ENCODE results near the gene RAB5A.
"Not testable (repeated sequence)": the region's sequence is repeated elsewhere in the genome, so short reads cannot be mapped to it uniquely, and the experiment has no call there.

The RAB5A gene

GRCh38 chr3:19946832-19947548 is at the start of gene RAB5A:
Gene RAB5A, plus strand, starts transcription at chr3:19947097. Its CDS starts 3,802 bp downstream, at chr3:19950899.
- peak; percentile 98 for DNase-seq (ENCODE audit: low spot score)

- DNase-seq (ENCODE audit: low spot score), result no peak
These were observed 48.2 kb upstream of the RAB5A start for GRCh38 chr3:19898721-19899120.

GRCh38 chr3:19899264-19899663 is 47.6 kb upstream of the RAB5A start:
- DNase-seq (ENCODE audit: low spot score), result no peak

GRCh38 chr3:19899833-19900232 is 47.1 kb upstream of the RAB5A start:
- not testable (repeated sequence) for DNase-seq (ENCODE audit: low spot score)

- DNase-seq (ENCODE audit: low spot score), result no peak
These were observed 45.6 kb upstream of the RAB5A start for GRCh38 chr3:19901337-19901736.

GRCh38 chr3:19901918-19902317 is 45.0 kb upstream of the RAB5A start:
- DNase-seq (ENCODE audit: low spot score), result no peak

GRCh38 chr3:19903649-19904048 is 43.2 kb upstream of the RAB5A start:
- DNase-seq (ENCODE audit: low spot score), result no peak

- no peak for DNase-seq (ENCODE audit: low spot score)
These were observed 39.4 kb upstream of the RAB5A start for GRCh38 chr3:19907523-19907922.

- no peak for DNase-seq (ENCODE audit: low spot score)
These were observed 35.4 kb upstream of the RAB5A start for GRCh38 chr3:19911452-19911851.

- no peak for DNase-seq (ENCODE audit: low spot score)
These were observed 29.7 kb upstream of the RAB5A start for GRCh38 chr3:19917167-19917566.

GRCh38 chr3:19920401-19921080 is 26.4 kb upstream of the RAB5A start:
- DNase-seq (ENCODE audit: low spot score), result no peak

GRCh38 chr3:19931180-19931692 is 15.7 kb upstream of the RAB5A start:
- peak; percentile 84 for DNase-seq (ENCODE audit: low spot score)

GRCh38 chr3:19931767-19932188 is 15.1 kb upstream of the RAB5A start:
- DNase-seq (ENCODE audit: low spot score), result peak; percentile 70

GRCh38 chr3:19932422-19932821 is 14.5 kb upstream of the RAB5A start:
- no peak for DNase-seq (ENCODE audit: low spot score)

GRCh38 chr3:19934098-19934566 is 12.8 kb upstream of the RAB5A start, which contains the start of gene EFHB:
Gene EFHB, minus strand, starts transcription at chr3:19934217. Its CDS starts 199 bp downstream, at chr3:19934018.
- peak; percentile 9 for DNase-seq (ENCODE audit: low spot score)

- DNase-seq (ENCODE audit: low spot score), result peak; percentile 54
These were observed 9.2 kb upstream of the RAB5A start for GRCh38 chr3:19937459-19938294.

GRCh38 chr3:19938295-19938627 is 8.6 kb upstream of the RAB5A start:
- DNase-seq (ENCODE audit: low spot score), result no peak

- DNase-seq (ENCODE audit: low spot score), result no peak
These were observed 6.3 kb upstream of the RAB5A start for GRCh38 chr3:19940643-19941042.

- no peak for DNase-seq (ENCODE audit: low spot score)
These were observed 1.4 kb upstream of the RAB5A start for GRCh38 chr3:19945534-19945933.

GRCh38 chr3:19945969-19946831 is 697 bp upstream of the RAB5A start:
- no peak for DNase-seq (ENCODE audit: low spot score)

- DNase-seq (ENCODE audit: low spot score), result peak; percentile 36
These were observed 790 bp downstream of the RAB5A start for GRCh38 chr3:19947549-19948225.

Data from activated CD4-positive, alpha-beta T cell treated with anti-CD3 and anti-CD28 coated beads, Interleukin-2, Interleukin-4, amounts not matched to agents 100 ng/mL and 50 ng/mL, durations not matched to agents 16 hours and 8 hours (primary cell).